SIG-M5 treated with dmso at 0.1 percent for 504 hours (cell line): ENCODE data around the gene RBMXL3.
"Not testable (repeated sequence)": the region's sequence is repeated elsewhere in the genome, so short reads cannot be mapped to it uniquely, and the experiment has no call there.

Source experiments
- DNase-seq: peaks from one replicate; lab custom pipeline; 2025; ENCODE audit not compliant: unreplicated experiment; lab: John Stamatoyannopoulos, UW

The RBMXL3 gene

GRCh38 chrX:115189110-115189509 is at the start of gene RBMXL3:
Gene RBMXL3 (plus strand): TSS chrX:115189410. CDS start chrX:115189442, 32 bp downstream.
- no peak for DNase-seq

GRCh38 chrX:115142057-115142456 is 47.2 kb upstream of the RBMXL3 start:
- no peak for DNase-seq

GRCh38 chrX:115147220-115147619 is 42.0 kb upstream of the RBMXL3 start:
- DNase-seq = no peak

GRCh38 chrX:115173181-115173580 is 16.0 kb upstream of the RBMXL3 start:
- no peak for DNase-seq

DNA sequence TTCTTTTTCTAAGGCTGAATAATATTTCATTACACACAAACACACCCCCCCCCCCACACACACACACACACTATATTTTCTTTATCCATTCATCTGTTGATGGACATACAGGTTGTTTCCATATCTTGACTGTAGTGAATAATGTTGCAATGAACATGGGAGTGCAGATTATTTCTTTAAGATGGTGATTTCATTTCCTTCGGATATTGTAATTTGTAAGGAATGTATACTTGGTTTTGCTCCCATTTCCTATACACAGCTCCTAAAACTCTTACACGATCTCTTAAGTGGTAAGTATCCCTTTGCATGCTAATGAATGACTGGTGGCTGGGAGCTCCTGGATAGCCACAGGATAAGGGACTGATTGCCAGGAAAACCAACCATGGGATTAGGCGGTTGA is 14.7 kb upstream of the RBMXL3 start:
- no peak for DNase-seq

DNA sequence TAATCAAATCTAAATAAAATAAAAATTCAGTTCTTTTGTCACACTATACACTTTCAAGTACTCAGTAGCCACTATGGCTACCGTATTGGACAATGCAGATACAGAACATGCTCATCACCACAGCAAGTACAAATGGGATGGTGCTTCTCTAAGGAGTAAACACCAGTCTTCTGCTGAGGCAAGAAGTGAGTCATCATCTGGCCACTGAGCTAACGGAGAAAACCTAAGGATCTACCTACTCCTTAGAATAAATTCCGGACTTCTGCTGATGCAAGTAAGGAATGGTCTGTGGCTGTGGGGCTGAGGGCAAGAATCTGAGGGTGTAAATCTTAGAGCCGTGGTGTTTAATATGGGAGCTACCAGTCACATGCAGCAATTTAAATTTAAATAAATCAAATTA is 11.3 kb upstream of the RBMXL3 start:
- no peak for DNase-seq

GRCh38 chrX:115178473-115178872 is 10.7 kb upstream of the RBMXL3 start:
- DNase-seq = no peak

DNA sequence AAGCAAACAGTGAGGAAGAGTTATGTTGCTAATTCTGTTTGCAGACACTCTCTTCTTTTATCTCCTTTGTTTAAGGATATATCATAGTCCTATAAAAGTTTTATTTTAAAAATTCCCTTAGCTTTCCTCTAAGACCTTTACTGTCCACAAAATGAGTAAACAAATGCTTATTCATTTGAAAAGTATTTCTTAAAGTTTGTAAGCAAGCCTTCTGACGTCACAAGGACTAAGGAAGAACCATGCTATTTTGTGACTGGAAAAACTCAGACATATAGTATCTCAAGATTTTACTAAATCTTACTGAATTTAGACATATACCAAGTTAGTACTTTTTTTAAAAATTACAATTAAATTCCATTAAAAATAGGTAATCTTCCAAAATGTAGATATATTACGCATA is 5.2 kb upstream of the RBMXL3 start:
- DNase-seq = no peak

- no peak for DNase-seq
These were observed 731 bp downstream of the RBMXL3 start for GRCh38 chrX:115189646-115190635.

- DNase-seq = no peak
These were observed 1.7 kb downstream of the RBMXL3 start for GRCh38 chrX:115190636-115191489.

DNA sequence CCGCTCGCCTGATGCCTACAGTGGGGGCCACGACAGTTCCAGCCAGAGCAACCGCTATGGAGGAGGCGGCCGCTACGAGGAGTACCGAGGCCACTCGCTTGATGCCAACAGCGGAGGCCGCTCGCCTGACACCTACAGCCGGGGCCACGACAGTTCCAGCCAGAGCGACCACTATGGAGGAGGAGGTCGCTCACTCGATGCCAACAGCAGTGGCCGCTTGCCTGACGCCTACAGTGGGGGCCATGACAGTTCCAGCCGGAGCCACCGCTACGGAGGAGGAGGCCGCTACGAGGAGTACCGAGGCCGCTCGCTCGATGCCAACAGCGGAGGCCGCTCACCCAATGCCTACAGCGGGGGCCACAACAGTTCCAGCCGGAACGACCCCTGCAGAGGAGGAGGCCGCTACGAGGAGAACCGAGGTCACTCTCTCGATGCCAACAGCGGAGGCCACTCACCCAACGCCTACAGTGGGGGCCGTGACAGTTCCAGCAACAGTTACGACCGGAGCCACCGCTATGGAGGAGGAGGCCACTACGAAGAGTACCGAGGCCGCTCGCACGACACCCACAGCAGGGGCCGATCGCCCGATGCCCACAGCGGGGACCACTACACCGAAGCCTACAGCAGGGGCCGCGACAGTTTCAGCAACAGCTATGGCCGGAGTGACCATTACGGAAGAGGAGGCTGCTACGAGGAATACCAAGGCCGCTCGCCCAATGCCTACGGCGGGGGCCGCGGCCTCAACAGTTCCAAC is 2.5 kb downstream of the RBMXL3 start:
- no peak for DNase-seq

GRCh38 chrX:115192244-115192700 is 3.1 kb downstream of the RBMXL3 start:
- no peak for DNase-seq

DNA sequence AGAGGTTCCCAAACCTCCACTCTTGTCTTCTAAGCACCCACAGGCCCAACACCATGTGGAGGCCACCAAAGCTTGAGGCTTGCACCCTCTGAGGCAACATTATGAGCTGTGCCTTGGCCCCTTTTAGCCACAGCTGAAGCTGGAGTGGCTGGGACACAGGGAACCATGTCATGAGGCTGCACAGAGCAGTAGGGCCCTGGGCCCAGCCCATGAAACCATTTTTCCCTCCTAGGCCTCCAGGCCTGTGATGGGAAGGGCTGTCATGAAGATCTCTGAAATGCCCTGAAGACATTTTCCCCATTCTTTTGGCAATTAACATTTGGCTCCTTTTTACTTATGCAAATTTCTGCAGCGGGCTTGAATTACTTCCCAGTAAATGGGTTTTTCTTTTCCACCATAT is 14.8 kb downstream of the RBMXL3 start:
- DNase-seq = no peak

DNA sequence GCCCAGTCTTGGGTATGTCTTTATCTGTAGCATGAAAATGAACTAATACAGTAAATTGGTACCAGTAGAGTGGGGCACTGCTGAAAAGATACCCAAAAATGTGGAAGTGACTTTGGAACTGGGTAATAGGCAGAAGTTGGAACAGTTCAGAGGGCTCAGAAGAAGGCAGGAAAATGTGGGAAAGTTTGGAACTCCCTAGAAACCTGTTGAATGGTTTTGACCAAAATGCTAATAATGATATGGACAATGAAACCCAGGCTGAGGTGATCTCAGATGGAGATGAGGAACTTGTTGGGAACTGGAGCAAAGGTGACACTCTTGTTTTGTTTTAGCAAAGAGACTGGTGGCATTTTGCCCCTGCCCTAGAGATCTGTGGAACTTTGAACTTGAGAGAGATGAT is 20.3 kb downstream of the RBMXL3 start:
- DNase-seq = not testable (repeated sequence)

GRCh38 chrX:115214151-115214550 is 24.9 kb downstream of the RBMXL3 start:
- no peak for DNase-seq

DNA sequence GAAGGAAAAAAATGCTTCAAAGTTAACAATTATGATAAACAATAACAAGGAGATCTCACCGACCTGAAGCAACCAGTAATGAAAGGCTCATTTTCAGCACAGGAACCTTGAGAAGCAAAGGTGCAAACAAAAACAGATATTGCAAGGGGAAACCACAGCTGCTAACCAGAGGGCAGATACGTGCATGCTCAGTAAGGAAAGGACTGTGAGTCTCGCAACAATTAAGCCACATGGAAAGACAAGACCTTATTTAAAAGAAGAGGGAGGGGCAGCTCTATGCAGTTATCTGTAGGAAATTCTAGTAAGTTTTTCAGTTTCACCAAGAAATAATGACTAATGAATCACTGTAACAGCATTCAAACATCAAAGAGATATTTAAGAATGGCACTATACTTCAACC is 25.4 kb downstream of the RBMXL3 start:
- no peak for DNase-seq

GRCh38 chrX:115217346-115217745 is 28.1 kb downstream of the RBMXL3 start:
- DNase-seq = not testable (repeated sequence)

DNA sequence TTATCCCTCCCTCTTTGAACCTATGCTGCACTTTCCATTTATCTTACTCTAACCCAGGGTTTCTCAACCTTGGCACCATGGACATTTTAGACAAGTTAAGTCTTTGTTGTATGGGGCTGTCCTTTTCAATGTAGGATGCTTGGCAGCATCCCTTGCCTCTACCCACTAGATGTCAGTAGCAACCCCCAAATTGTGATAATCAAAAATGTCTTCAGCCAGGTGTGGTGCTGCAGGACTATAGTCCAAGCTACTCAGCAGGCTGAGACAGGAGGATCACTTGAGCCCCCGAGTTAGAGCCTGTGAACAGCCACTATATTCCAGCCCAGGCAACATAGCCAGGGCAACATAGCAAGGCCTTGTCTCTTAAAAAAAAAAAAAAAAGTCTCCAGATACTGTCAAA is 37.7 kb downstream of the RBMXL3 start:
- DNase-seq = no peak

- no peak for DNase-seq
These were observed 40.3 kb downstream of the RBMXL3 start for GRCh38 chrX:115229337-115230003.

- no peak for DNase-seq
These were observed 43.8 kb downstream of the RBMXL3 start for GRCh38 chrX:115232933-115233496.
